ENCODE data around the gene FEZ2. TPM values are rescaled to one million over a fixed set of nuclear protein-coding genes. Genes with fewer than 3 reads are reported as not detected.

Gene FEZ2
- total and polyA plus RNA-seq, 9 of the 15 experiments (the other 6 are each of a cell fraction or from before 2014, with no cell fraction given), result 9.9 to 35.5 (median 20.1) TPM

DNA sequence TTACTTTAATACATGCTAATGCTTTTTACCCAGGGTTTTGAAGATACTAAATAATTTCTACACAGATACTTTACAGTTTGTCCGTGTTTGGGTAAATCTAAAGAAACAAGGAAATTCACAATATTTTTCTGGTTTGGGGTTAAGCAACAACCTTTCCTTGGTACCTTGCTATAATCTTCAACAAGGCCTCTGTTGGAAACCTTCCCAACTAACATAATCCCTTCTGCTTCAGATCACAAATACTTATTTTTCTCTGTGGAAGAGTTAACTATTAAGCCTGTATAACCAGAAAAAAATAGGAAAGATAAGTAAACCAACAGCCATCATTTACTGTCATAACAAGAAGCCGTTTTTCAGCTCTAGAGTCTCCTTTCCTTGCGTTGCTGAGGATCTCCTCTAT, 15.0 kb downstream of the FEZ2 start:
- Histone ChIP-seq H3K4me2 (ENCODE audit: insufficient read depth, low read length) (no peak overlapping the region), H3K79me2 (ENCODE audit: control insufficient read depth, insufficient read depth, low read length) (no peaks in the 10 kb centered on the region), H3K9me3 (replicated peaks; ENCODE audit: control insufficient read depth, insufficient read depth, low read depth, low read length) (no peaks in the 10 kb centered on the region), H4K20me1 (replicated peaks; ENCODE audit: control insufficient read depth, insufficient read depth, low read length) (no peaks in the 10 kb centered on the region), H3K9ac (ENCODE audit: insufficient read depth in 1 of 2, low read depth in 2 of 2, low read length in 2 of 2) (no peak overlapping the region), H3K4me3 (no peak overlapping the region), H2AFZ (ENCODE audit: low read depth, low read length) (no peak overlapping the region), H3K27ac (ENCODE audit: extremely low read depth, low read depth, low read length) (no peak overlapping the region), H3K9me1 (ENCODE audit: control insufficient read depth, insufficient read depth, low read length) (no peaks in the 10 kb centered on the region), H3K36me3 (ENCODE audit: control insufficient read depth, insufficient read depth, low read length) (peaks cover 84% of the 10 kb centered on the region), H3K4me1 (replicated peaks in 1 of 2; ENCODE audit: control insufficient read depth in 2 of 2, insufficient read depth in 2 of 2, low read length in 2 of 2) (no peaks in the 10 kb centered on the region), H3K27me3 (ENCODE audit: control insufficient read depth in 2 of 2, insufficient read depth in 2 of 2, low read length in 2 of 2) (no peaks in the 10 kb centered on the region)
- WGBS (ENCODE audit: insufficient coverage, low coverage, missing lambda C conversion rate), result 74% methylated on average over 3 of the region's 3 CpGs
- no TSS peak for BruUV-seq (replicated peaks)
- ATAC-seq (no peak), FAIRE-seq (no peak), DNase-seq (ENCODE audit: extremely low read depth in 1 of 4, low spot score in 3 of 4) (no peak)
- ChIA-PET POLR2A (interaction anchor here (0.8 to 0.9 kb wide), 2 partner anchors 11 to 15 kb away, joined by 3 to 4 read pairs; partner anchors contain the start of gene FEZ2), CTCF (ENCODE audit: low intra/inter-chr PET ratio) (no interaction called here)
- intact Hi-C loops (cut with micrococcal nuclease), result no loop called here
- in situ Hi-C loops (cut with MboI), result no loop called here
- TF ChIP-seq SPI1 (IDR thresholded peaks at IDR 0.05; ENCODE audit: borderline replicate concordance, low read depth, low read length) (no peak), RNF2 (IDR thresholded peaks at IDR 0.05) (no peak), RBM25 (IDR thresholded peaks at IDR 0.05; ENCODE audit: low read depth, low read length, severe bottlenecking) (no peak), GABPB1 (CRISPR knock-in tag; IDR thresholded peaks at IDR 0.05) (no peak), FOXM1 (IDR thresholded peaks at IDR 0.05; ENCODE audit: low read depth) (no peak), FOXM1 (CRISPR knock-in tag; IDR thresholded peaks at IDR 0.05; ENCODE audit: low read depth) (no peak), KDM4B (IDR thresholded peaks at IDR 0.05; ENCODE audit: borderline replicate concordance in 2 of 2, low read depth in 1 of 2) (no peak), HIVEP1 (CRISPR knock-in tag; IDR thresholded peaks at IDR 0.05) (no peak), MTA3 (IDR thresholded peaks at IDR 0.05; ENCODE audit: borderline replicate concordance) (no peak), BHLHE40 (IDR thresholded peaks at IDR 0.05; ENCODE audit: low read length) (no peak), HNRNPLL (IDR thresholded peaks at IDR 0.05; ENCODE audit: low read depth, low read length, poor library complexity, severe bottlenecking) (no peak)
- TF ChIP-seq, protein P1, sequence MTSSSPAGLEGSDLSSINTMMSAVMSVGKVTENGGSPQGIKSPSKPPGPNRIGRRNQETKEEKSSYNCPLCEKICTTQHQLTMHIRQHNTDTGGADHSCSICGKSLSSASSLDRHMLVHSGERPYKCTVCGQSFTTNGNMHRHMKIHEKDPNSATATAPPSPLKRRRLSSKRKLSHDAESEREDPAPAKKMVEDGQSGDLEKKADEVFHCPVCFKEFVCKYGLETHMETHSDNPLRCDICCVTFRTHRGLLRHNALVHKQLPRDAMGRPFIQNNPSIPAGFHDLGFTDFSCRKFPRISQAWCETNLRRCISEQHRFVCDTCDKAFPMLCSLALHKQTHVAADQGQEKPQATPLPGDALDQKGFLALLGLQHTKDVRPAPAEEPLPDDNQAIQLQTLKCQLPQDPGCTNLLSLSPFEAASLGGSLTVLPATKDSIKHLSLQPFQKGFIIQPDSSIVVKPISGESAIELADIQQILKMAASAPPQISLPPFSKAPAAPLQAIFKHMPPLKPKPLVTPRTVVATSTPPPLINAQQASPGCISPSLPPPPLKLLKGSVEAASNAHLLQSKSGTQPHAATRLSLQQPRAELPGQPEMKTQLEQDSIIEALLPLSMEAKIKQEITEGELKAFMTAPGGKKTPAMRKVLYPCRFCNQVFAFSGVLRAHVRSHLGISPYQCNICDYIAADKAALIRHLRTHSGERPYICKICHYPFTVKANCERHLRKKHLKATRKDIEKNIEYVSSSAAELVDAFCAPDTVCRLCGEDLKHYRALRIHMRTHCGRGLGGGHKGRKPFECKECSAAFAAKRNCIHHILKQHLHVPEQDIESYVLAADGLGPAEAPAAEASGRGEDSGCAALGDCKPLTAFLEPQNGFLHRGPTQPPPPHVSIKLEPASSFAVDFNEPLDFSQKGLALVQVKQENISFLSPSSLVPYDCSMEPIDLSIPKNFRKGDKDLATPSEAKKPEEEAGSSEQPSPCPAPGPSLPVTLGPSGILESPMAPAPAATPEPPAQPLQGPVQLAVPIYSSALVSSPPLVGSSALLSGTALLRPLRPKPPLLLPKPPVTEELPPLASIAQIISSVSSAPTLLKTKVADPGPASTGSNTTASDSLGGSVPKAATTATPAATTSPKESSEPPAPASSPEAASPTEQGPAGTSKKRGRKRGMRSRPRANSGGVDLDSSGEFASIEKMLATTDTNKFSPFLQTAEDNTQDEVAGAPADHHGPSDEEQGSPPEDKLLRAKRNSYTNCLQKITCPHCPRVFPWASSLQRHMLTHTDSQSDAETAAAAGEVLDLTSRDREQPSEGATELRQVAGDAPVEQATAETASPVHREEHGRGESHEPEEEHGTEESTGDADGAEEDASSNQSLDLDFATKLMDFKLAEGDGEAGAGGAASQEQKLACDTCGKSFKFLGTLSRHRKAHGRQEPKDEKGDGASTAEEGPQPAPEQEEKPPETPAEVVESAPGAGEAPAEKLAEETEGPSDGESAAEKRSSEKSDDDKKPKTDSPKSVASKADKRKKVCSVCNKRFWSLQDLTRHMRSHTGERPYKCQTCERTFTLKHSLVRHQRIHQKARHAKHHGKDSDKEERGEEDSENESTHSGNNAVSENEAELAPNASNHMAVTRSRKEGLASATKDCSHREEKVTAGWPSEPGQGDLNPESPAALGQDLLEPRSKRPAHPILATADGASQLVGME (CRISPR knock-in tag; IDR thresholded peaks at IDR 0.05), result no peak
- TF ChIP-seq, protein P2, sequence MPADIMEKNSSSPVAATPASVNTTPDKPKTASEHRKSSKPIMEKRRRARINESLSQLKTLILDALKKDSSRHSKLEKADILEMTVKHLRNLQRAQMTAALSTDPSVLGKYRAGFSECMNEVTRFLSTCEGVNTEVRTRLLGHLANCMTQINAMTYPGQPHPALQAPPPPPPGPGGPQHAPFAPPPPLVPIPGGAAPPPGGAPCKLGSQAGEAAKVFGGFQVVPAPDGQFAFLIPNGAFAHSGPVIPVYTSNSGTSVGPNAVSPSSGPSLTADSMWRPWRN (IDR thresholded peaks at IDR 0.05; ENCODE audit: low read depth), result no peak
- TF ChIP-seq, protein P3, sequence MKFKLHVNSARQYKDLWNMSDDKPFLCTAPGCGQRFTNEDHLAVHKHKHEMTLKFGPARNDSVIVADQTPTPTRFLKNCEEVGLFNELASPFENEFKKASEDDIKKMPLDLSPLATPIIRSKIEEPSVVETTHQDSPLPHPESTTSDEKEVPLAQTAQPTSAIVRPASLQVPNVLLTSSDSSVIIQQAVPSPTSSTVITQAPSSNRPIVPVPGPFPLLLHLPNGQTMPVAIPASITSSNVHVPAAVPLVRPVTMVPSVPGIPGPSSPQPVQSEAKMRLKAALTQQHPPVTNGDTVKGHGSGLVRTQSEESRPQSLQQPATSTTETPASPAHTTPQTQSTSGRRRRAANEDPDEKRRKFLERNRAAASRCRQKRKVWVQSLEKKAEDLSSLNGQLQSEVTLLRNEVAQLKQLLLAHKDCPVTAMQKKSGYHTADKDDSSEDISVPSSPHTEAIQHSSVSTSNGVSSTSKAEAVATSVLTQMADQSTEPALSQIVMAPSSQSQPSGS (CRISPR knock-in tag; IDR thresholded peaks at IDR 0.05), result no peak
- TF ChIP-seq, protein P4, sequence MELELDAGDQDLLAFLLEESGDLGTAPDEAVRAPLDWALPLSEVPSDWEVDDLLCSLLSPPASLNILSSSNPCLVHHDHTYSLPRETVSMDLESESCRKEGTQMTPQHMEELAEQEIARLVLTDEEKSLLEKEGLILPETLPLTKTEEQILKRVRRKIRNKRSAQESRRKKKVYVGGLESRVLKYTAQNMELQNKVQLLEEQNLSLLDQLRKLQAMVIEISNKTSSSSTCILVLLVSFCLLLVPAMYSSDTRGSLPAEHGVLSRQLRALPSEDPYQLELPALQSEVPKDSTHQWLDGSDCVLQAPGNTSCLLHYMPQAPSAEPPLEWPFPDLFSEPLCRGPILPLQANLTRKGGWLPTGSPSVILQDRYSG (tag; conservative IDR thresholded peaks at IDR 0.05; ENCODE audit: low read depth), result no peak

Data from K562 (cell line).